Upper lobe of left lung (tissue), 4 donors: Measurements from ENCODE around the gene TCHHL1.

ENCODE experiments used
- POLR2A ChIP-seq, 4 donors: fragments of 450-650 bp; IDR thresholded peaks; one replicate each; pipeline ENCODE4 v1.5.1; 2016 to 2017; ENCODE audit warnings: antibody characterized with exemption in 4 of 4, mild to moderate bottlenecking in 2 of 4
- POLR2AphosphoS5 ChIP-seq, 2 donors: sonication (generic); formaldehyde crosslinking; IDR thresholded peaks; one replicate each; pipeline ENCODE4 v1.5.1; 2017; ENCODE audit warnings: antibody characterized with exemption in 2 of 2

DNA sequence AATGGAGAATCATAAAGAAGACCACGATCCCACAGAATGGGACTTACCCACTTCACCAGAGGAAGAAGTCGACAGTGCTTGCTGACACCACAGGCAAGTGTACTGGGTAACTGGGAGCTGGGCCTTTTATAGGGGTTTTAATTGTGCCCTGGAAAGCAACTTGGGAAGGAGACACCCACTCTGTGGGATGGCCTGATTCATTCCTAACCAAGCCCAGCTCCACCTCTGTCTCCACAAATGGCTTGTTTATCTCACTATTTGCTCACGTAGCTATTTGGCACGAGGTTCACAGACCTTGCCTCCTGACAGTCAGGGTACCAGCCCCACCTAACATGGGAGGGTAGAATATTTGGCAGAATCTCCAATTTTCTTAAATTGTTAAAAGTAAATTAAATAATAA lies 26.5 kb upstream of the TCHHL1 start, which contains the start of gene TCHH:
- no peak for TF ChIP-seq POLR2AphosphoS5 (IDR thresholded peaks at IDR 0.05)
- no peak for TF ChIP-seq POLR2A (IDR thresholded peaks at IDR 0.05)
